Kidney (tissue), 22 donors: Measurements from ENCODE around the gene CDK12. TPM values are rescaled to one million over a fixed set of nuclear protein-coding genes. Genes with fewer than 3 reads are reported as not detected.
A peak's percentile ranks its signal among the peaks of the same experiment; 100 is the strongest.
"Not testable (repeated sequence)": the region's sequence is repeated elsewhere in the genome, so short reads cannot be mapped to it uniquely, and the experiment has no call there.

Experiments
- DNase-seq, 5 donors: peaks; one replicate each; pipeline ENCODE4 v3.0.0-alpha.2; 2013 to 2020
- FAIRE-seq: peaks from 2 replicates; lab custom pipeline; 2012; peaks lifted over from hg19 to GRCh38; lab: Jason Lieb, UNC
- H3K27ac ChIP-seq, 2 donors: one replicate each; pipeline ENCODE4 v1.7.0; 2013; ENCODE audit warnings: low read depth in 2 of 2, low read length in 2 of 2, inconsistent platforms in 1 of 2
- H3K27me3 ChIP-seq: one replicate; pipeline ENCODE4 v1.7.1; 2013; ENCODE audit warnings: low read length, inconsistent platforms; ENCODE audit not compliant: control insufficient read depth, insufficient read depth
- H3K36me3 ChIP-seq, 3 donors: one replicate each; pipeline versions ENCODE4 v1.7.0 to v1.7.1; 2013; ENCODE audit warnings: low read length in 3 of 3, control low read depth in 1 of 3, inconsistent platforms in 1 of 3; ENCODE audit not compliant: insufficient read depth in 3 of 3, control insufficient read depth in 2 of 3
- H3K4me1 ChIP-seq, 3 donors: one replicate each; pipeline versions ENCODE4 v1.7.0 to v1.7.1; 2013; ENCODE audit warnings: low read length in 3 of 3, inconsistent platforms in 1 of 3, low read depth in 1 of 3; ENCODE audit not compliant: control insufficient read depth in 2 of 3, insufficient read depth in 2 of 3
- H3K4me3 ChIP-seq, 3 donors: one replicate each; pipeline versions ENCODE4 v1.7.0 to v1.8.1; 2013; ENCODE audit warnings: low read length in 3 of 3, control low read depth in 1 of 3, inconsistent platforms in 1 of 3
- H3K9ac ChIP-seq, 3 donors: one replicate each; pipeline versions ENCODE4 v1.7.0 to v1.7.1; 2013; ENCODE audit warnings: low read length in 3 of 3, control low read depth in 1 of 3, inconsistent platforms in 1 of 3
- H3K9me3 ChIP-seq, 3 donors: one replicate each; pipeline versions ENCODE4 v1.7.0 to v1.7.1; 2013; ENCODE audit warnings: low read length in 3 of 3, control low read depth in 1 of 3, inconsistent platforms in 1 of 3; ENCODE audit not compliant: control insufficient read depth in 2 of 3, insufficient read depth in 1 of 3
- CTCF ChIP-seq: IDR thresholded peaks from 3 replicates; pipeline ENCODE4 v1.5.1; 2012; ENCODE audit warnings: mild to moderate bottlenecking, moderate library complexity, borderline replicate concordance; ENCODE audit not compliant: insufficient read depth; ENCODE audit errors: extremely low read depth
- intact Hi-C: fragments of 100-400 bp; cut with DNase I; formaldehyde crosslinking; loops from one replicate; pipeline ENCODE4 v1.11.1; 2022
- long read RNA-seq, 10 donors: library from polyadenylated mRNA in 1 of 10; unstranded in 1 of 10; transcript quantifications; one replicate each; pipeline ENCODE4 v2.0.0 and lab custom pipeline, GENCODE V29; 2021 to 2026
- polyA plus RNA-seq: library from polyadenylated mRNA; stranded (reverse); fragments of 350-450 nt; fragmentation: Illumina TruSeq; extraction: RNeasy Lipid Tissue Mini Kit (QIAGEN cat#74804); gene quantifications from one replicate; pipeline ENCODE4 v1.2.3, GENCODE V29; 2014; ENCODE audit warnings: low read depth, low replicate concordance; ENCODE audit not compliant: insufficient read depth
- total RNA-seq: library from RNA; stranded (reverse); fragmentation: NEBNext Ultra II Directional; extraction: Animal tissue kit (Norgen Biotek cat#: 25700); gene quantifications from one replicate; pipeline ENCODE4 v1.2.1, GENCODE V29; 2021
- donor health status: control.
- donor health status: control.
- donor health status: control.
- donor health status: control.
- donor health status: control.
- donor health status: DM: yes; HTN: yes; CAD: no.
- donor health status: Normal renal cell carcinoma (clear cell type).

The CDK12 gene
- total RNA-seq (55.3 TPM), polyA plus RNA-seq (5.6 TPM)
- long read RNA-seq, donor 1, full-length matches to known transcripts, result 3 of 17 reads
- long read RNA-seq, donor 1, partial matches to known transcripts, result 14 of 17 reads
- long read RNA-seq, donor 1, other reads (novel, unspliced or antisense), result 0 of 17 reads
- long read RNA-seq, donor 2, partial matches to known transcripts, result 8 of 12 reads
- long read RNA-seq, donor 2, other reads (novel, unspliced or antisense), result 0 of 12 reads
- long read RNA-seq, donor 3, partial matches to known transcripts, result 6 of 12 reads
- long read RNA-seq, donor 3, other reads (novel, unspliced or antisense), result 0 of 12 reads
- long read RNA-seq, donor 4, full-length matches to known transcripts, result 8 of 8 reads
- long read RNA-seq, donor 4, partial matches to known transcripts, result 0 of 8 reads
- long read RNA-seq, donor 4, other reads (novel, unspliced or antisense), result 0 of 8 reads
- long read RNA-seq, donor 5, partial matches to known transcripts, result 0 of 1 reads
- long read RNA-seq, donor 5, other reads (novel, unspliced or antisense), result 0 of 1 reads
- long read RNA-seq, donor 6, result 0 reads
- long read RNA-seq, donor 7, partial matches to known transcripts, result 1 of 13 reads
- long read RNA-seq, donor 7, other reads (novel, unspliced or antisense), result 8 of 13 reads
- long read RNA-seq, donor 8, full-length matches to known transcripts, result 7 of 32 reads
- long read RNA-seq, donor 8, partial matches to known transcripts, result 25 of 32 reads
- long read RNA-seq, donor 8, other reads (novel, unspliced or antisense), result 0 of 32 reads
- long read RNA-seq, donor 9, partial matches to known transcripts, result 0 of 3 reads
- long read RNA-seq, donor 9, other reads (novel, unspliced or antisense), result 0 of 3 reads
- long read RNA-seq, donor 10, partial matches to known transcripts, result 0 of 4 reads
- long read RNA-seq, donor 10, other reads (novel, unspliced or antisense), result 0 of 4 reads

GRCh38 chr17:39461113-39461925 is at the start of gene CDK12:
Gene CDK12, plus strand, starts transcription at chr17:39461486. Its CDS starts 586 bp downstream, at chr17:39462072.
- no peak for TF ChIP-seq CTCF
- Histone ChIP-seq H3K9me3 (no peaks in the 10 kb centered on the region), H3K4me3 (peak within 1 kb of the TSS; percentile 88 to 100 (median 97)), H3K27me3 (no peaks in the 10 kb centered on the region), H3K27ac (peak within 1 kb of the TSS; percentile 96 to 98), H3K9ac (peak within 1 kb of the TSS; percentile 91 to 99 (median 98)), H3K4me1 (peaks cover 0 to 10% (median 3%) of the 10 kb centered on the region in 3 donors), H3K36me3 (no peaks in the 10 kb centered on the region)
- DNase-seq, result peak; percentile 96 to 100 (median 99)
- FAIRE-seq, result peak; percentile 86
- intact Hi-C loops, result no loop called here

- Histone ChIP-seq H3K27ac (no peak overlapping the region), H3K9ac (no peak overlapping the region), H3K27me3 (no peaks in the 10 kb centered on the region), H3K4me3 (no peak overlapping the region), H3K9me3 (no peaks in the 10 kb centered on the region), H3K36me3 (peaks cover 3 to 20% (median 18%) of the 10 kb centered on the region in 3 donors), H3K4me1 (no peaks in the 10 kb centered on the region)
- no peak for TF ChIP-seq CTCF
- FAIRE-seq, result no peak
- DNase-seq, result no peak
- intact Hi-C loops, result no loop called here
Observed at GRCh38 chr17:39416141-39416540, 45.1 kb upstream of the CDK12 start.

- Histone ChIP-seq H3K9ac (no peak overlapping the region), H3K27me3 (no peaks in the 10 kb centered on the region), H3K4me1 (no peaks in the 10 kb centered on the region), H3K9me3 (no peaks in the 10 kb centered on the region), H3K4me3 (no peak overlapping the region), H3K36me3 (peaks cover 4 to 33% (median 22%) of the 10 kb centered on the region in 3 donors), H3K27ac (no peak overlapping the region)
- DNase-seq (no peak), FAIRE-seq (no peak)
- intact Hi-C loops, result no loop called here
- TF ChIP-seq CTCF, result no peak
Observed at GRCh38 chr17:39429600-39429999, 31.7 kb upstream of the CDK12 start.

- intact Hi-C loops, DNase-seq, H3K9me3 ChIP-seq, H3K27ac ChIP-seq, FAIRE-seq, H3K9ac ChIP-seq, H3K4me1 ChIP-seq, H3K4me3 ChIP-seq, H3K27me3 ChIP-seq: not testable (repeated sequence)
- peaks cover 5 to 23% (median 15%) of the 10 kb centered on the region in 3 donors for H3K36me3 ChIP-seq
Observed at GRCh38 chr17:39439868-39440267, 21.4 kb upstream of the CDK12 start.
